ENCODE results near the gene NXNL1. TPM values are rescaled to one million over a fixed set of nuclear protein-coding genes. Genes with fewer than 3 reads are reported as not detected.

NXNL1 gene
- total and polyA plus RNA-seq, 2 experiments from 2014 or later: not detected

- Histone ChIP-seq H3K9me2 (ENCODE audit: insufficient read depth) (no peaks in the 10 kb centered on the region), H4K20me1 (replicated peaks; ENCODE audit: insufficient read depth) (no peaks in the 10 kb centered on the region), H3F3A (replicated peaks; ENCODE audit: low read depth) (no peaks in the 10 kb centered on the region), H3K27me3 (ENCODE audit: insufficient read depth) (no peaks in the 10 kb centered on the region), H3K4me2 (no peak overlapping the region), H3K27ac (ENCODE audit: low read depth) (no peak overlapping the region), H3K79me2 (replicated peaks; ENCODE audit: insufficient read depth) (no peaks in the 10 kb centered on the region), H3K4me1 (ENCODE audit: insufficient read depth) (no peaks in the 10 kb centered on the region), H3K36me3 (ENCODE audit: insufficient read depth) (no peaks in the 10 kb centered on the region), H2AFZ (no peak overlapping the region), H3K4me3 (no peak overlapping the region)
- H3K4me3 Mint-ChIP-seq: no peak overlapping the region
- no peaks in the 10 kb centered on the region for H3K36me3 Mint-ChIP-seq (ENCODE audit: low read depth)
- no peak for TF ChIP-seq CTCF (conservative IDR thresholded peaks at IDR 0.05; ENCODE audit: low read depth in 2 of 2)
- no peak for TF ChIP-seq EZH2 (IDR thresholded peaks at IDR 0.05; ENCODE audit: low read depth, unreplicated experiment)
- no peak for TF ChIP-seq ETS1 (IDR thresholded peaks at IDR 0.05)
- TF ChIP-seq ZNF114 (CRISPR knock-in tag; IDR thresholded peaks at IDR 0.05): no peak
- TF ChIP-seq JUNB (IDR thresholded peaks at IDR 0.05; ENCODE audit: unreplicated experiment): no peak
- TF ChIP-seq NANOG (IDR thresholded peaks at IDR 0.05; ENCODE audit: borderline replicate concordance): no peak
- TF ChIP-seq POLR2AphosphoS5 (IDR thresholded peaks at IDR 0.05; ENCODE audit: low read depth): no peak
- no peak for TF ChIP-seq STAT1 (IDR thresholded peaks at IDR 0.05; ENCODE audit: unreplicated experiment)
- no peak for TF ChIP-seq ZNF462 (CRISPR knock-in tag; IDR thresholded peaks at IDR 0.05)
- no peak for TF ChIP-seq CREB1 (CRISPR knock-in tag; IDR thresholded peaks at IDR 0.05; ENCODE audit: low read depth)
- H3K27ac Mint-ChIP-seq: no peak overlapping the region
- no peaks in the 10 kb centered on the region; the same call in 2 of the 3 replicates for H3K9me3 Mint-ChIP-seq
- H3K27me3 Mint-ChIP-seq (ENCODE audit: insufficient read depth, low read depth, poor library complexity): peaks cover 14% of the 10 kb centered on the region
- H3K4me1 Mint-ChIP-seq: peaks cover 13% of the 10 kb centered on the region
- ATAC-seq (no peak), DNase-seq (ENCODE audit: low spot score) (no peak)
Observed at GRCh38 chr19:17481986-17482385, 21.3 kb upstream of the NXNL1 start.
